ENCODE results near the gene ASB13. TPM values are rescaled to one million over a fixed set of nuclear protein-coding genes. Genes with fewer than 3 reads are reported as not detected.

Gene ASB13
- polyA plus RNA-seq, 3 donors: 22.9 to 24.2 (median 23.4) TPM

GRCh38 chr10:5681930-5682329, 15.5 kb upstream of the ASB13 start:
- DNase-seq (ENCODE audit: extremely low read depth in 1 of 11, low read depth in 9 of 11, low spot score in 4 of 11): no peak

GRCh38 chr10:5679606-5680005, 13.2 kb upstream of the ASB13 start:
- no peak for DNase-seq (ENCODE audit: extremely low read depth in 1 of 11, low read depth in 9 of 11, low spot score in 4 of 11)

GRCh38 chr10:5679037-5679435, 12.6 kb upstream of the ASB13 start:
- no peak for DNase-seq (ENCODE audit: extremely low read depth in 1 of 11, low read depth in 9 of 11, low spot score in 4 of 11)

- no peak for DNase-seq (ENCODE audit: extremely low read depth in 1 of 11, low read depth in 9 of 11, low spot score in 4 of 11)
Measured at GRCh38 chr10:5678397-5679036, 12.1 kb upstream of the ASB13 start.

- DNase-seq (ENCODE audit: extremely low read depth in 1 of 11, low read depth in 9 of 11, low spot score in 4 of 11): no peak
Measured at GRCh38 chr10:5670662-5671375, 4.4 kb upstream of the ASB13 start.

GRCh38 chr10:5669604-5670003, 3.2 kb upstream of the ASB13 start:
- DNase-seq (ENCODE audit: extremely low read depth in 1 of 11, low read depth in 9 of 11, low spot score in 4 of 11): no peak

- no peak for DNase-seq (ENCODE audit: extremely low read depth in 1 of 11, low read depth in 9 of 11, low spot score in 4 of 11)
Measured at GRCh38 chr10:5668429-5668828, 2.0 kb upstream of the ASB13 start.

- no peak for DNase-seq (ENCODE audit: extremely low read depth in 1 of 11, low read depth in 9 of 11, low spot score in 4 of 11)
Measured at GRCh38 chr10:5666841-5667630, 641 bp upstream of the ASB13 start.

GRCh38 chr10:5665373-5666007, 905 bp downstream of the ASB13 start:
- no peak for DNase-seq (ENCODE audit: extremely low read depth in 1 of 11, low read depth in 9 of 11, low spot score in 4 of 11)

- DNase-seq (ENCODE audit: extremely low read depth in 1 of 11, low read depth in 9 of 11, low spot score in 4 of 11): no peak
Measured at GRCh38 chr10:5663692-5664427, 2.5 kb downstream of the ASB13 start.

- DNase-seq (ENCODE audit: extremely low read depth in 1 of 11, low read depth in 9 of 11, low spot score in 4 of 11): no peak
Measured at GRCh38 chr10:5662708-5663579, 3.5 kb downstream of the ASB13 start.

- no peak for DNase-seq (ENCODE audit: extremely low read depth in 1 of 11, low read depth in 9 of 11, low spot score in 4 of 11)
Measured at GRCh38 chr10:5661043-5661442, 5.4 kb downstream of the ASB13 start.

GRCh38 chr10:5659702-5660528, 6.5 kb downstream of the ASB13 start:
- no peak for DNase-seq (ENCODE audit: extremely low read depth in 1 of 11, low read depth in 9 of 11, low spot score in 4 of 11)

GRCh38 chr10:5658871-5659618, 7.3 kb downstream of the ASB13 start:
- peak in 1 of 11 donors; percentile 20 for DNase-seq (ENCODE audit: extremely low read depth in 1 of 11, low read depth in 9 of 11, low spot score in 4 of 11)

- no peak for DNase-seq (ENCODE audit: extremely low read depth in 1 of 11, low read depth in 9 of 11, low spot score in 4 of 11)
Measured at GRCh38 chr10:5656737-5657579, 9.4 kb downstream of the ASB13 start.

- DNase-seq (ENCODE audit: extremely low read depth in 1 of 11, low read depth in 9 of 11, low spot score in 4 of 11): no peak
Measured at GRCh38 chr10:5655121-5655520, 11.3 kb downstream of the ASB13 start.

All from renal cortex interstitium (tissue), 11 donors.